PC-3 (cell line): ENCODE data around the gene TRMT10B. TPM values are rescaled to one million over a fixed set of nuclear protein-coding genes. Genes with fewer than 3 reads are reported as not detected.

Source experiments
- ATAC-seq: fragments of 200-7000 bp; cut with Tn5 transposase; 2 replicates; pipeline ENCODE4 v1.9.1; 2020; ENCODE audit warnings: mild to moderate bottlenecking, moderate library complexity
- BruUV-seq: library from RNA; stranded (reverse); fragments of 400-500 nt; replicated peaks from 2 replicates; lab custom pipeline; 2021; lab: Mats Ljungman, UMichigan
- CTCF ChIA-PET: fragments of 300-600 bp; sonication (Branson Sonifier 250); formaldehyde crosslinking; loops from one replicate; lab custom pipeline; 2022; ENCODE audit warnings: antibody characterized with exemption; lab: Charles Lee
- POLR2A ChIA-PET: fragments of 300-600 bp; sonication (Branson Sonifier 250); formaldehyde crosslinking; loops from one replicate; lab custom pipeline; 2022; ENCODE audit warnings: antibody characterized with exemption; ENCODE audit not compliant: unreplicated experiment; lab: Charles Lee
- DNase-seq: peaks from one replicate; pipeline ENCODE4 v3.0.0-alpha.2; 2015
- H2AFZ ChIP-seq: fragments of 300-600 bp; sonication (generic); 2 replicates; pipeline ENCODE4 v1.6.0; 2016; ENCODE audit warnings: antibody characterized with exemption, low read length
- H3F3A ChIP-seq: fragments of 300-600 bp; sonication (generic); one replicate; pipeline ENCODE4 v1.6.0; 2017; ENCODE audit warnings: antibody characterized with exemption, low read length, control low read depth, mild to moderate bottlenecking; ENCODE audit not compliant: unreplicated experiment
- H3K27ac ChIP-seq: fragments of 300-600 bp; sonication (generic); 2 replicates; pipeline ENCODE4 v1.5.1; 2016; ENCODE audit warnings: mild to moderate bottlenecking, low read length
- H3K27me3 ChIP-seq: fragments of 300-600 bp; sonication (generic); 2 replicates; pipeline ENCODE4 v1.6.1; 2016; ENCODE audit warnings: low read length, mixed read lengths
- H3K36me3 ChIP-seq: fragments of 300-600 bp; sonication (generic); 2 replicates; pipeline ENCODE4 v1.6.1; 2016; ENCODE audit warnings: low read depth, mixed run types, low read length, mixed read lengths
- H3K4me1 ChIP-seq: fragments of 300-600 bp; sonication (generic); 2 replicates; pipeline ENCODE4 v1.5.1; 2016; ENCODE audit warnings: low read length; ENCODE audit not compliant: insufficient read depth
- H3K4me2 ChIP-seq: fragments of 300-600 bp; sonication (generic); 2 replicates; pipeline ENCODE4 v1.6.0; 2016; ENCODE audit warnings: low read length
- H3K4me3 ChIP-seq: fragments of 300-600 bp; sonication (generic); 2 replicates; pipeline ENCODE4 v1.5.1; 2016; ENCODE audit warnings: mild to moderate bottlenecking, low read length, mixed read lengths
- H3K79me2 ChIP-seq: fragments of 300-600 bp; sonication (generic); 2 replicates; pipeline ENCODE4 v1.6.1; 2017; ENCODE audit warnings: low read length, mixed read lengths
- H3K9ac ChIP-seq: fragments of 300-600 bp; sonication (generic); 2 replicates; pipeline ENCODE4 v1.6.0; 2016; ENCODE audit warnings: mild to moderate bottlenecking, low read length
- H3K9me2 ChIP-seq: fragments of 300-600 bp; sonication (generic); replicated peaks from 2 replicates; pipeline ENCODE4 v1.6.1; 2016; ENCODE audit warnings: mixed run types, low read length, mixed read lengths
- H3K9me3 ChIP-seq: fragments of 300-600 bp; sonication (generic); 2 replicates; pipeline ENCODE4 v1.6.1; 2016; ENCODE audit warnings: low read length, mixed read lengths
- H4K20me1 ChIP-seq: fragments of 300-600 bp; sonication (generic); 2 replicates; pipeline ENCODE4 v1.6.1; 2016; ENCODE audit warnings: low read length, mixed read lengths
- CTCF ChIP-seq: fragments of 300-600 bp; sonication (generic); conservative IDR thresholded peaks from 2 replicates; pipeline ENCODE4 v1.5.1; 2017; ENCODE audit warnings: antibody characterized with exemption, low read depth, mild to moderate bottlenecking, low read length
- EZH2 ChIP-seq: fragments of 300-600 bp; sonication (generic); IDR thresholded peaks from one replicate; pipeline ENCODE4 v1.6.1; 2017; ENCODE audit warnings: antibody characterized with exemption, mild to moderate bottlenecking, low read length; ENCODE audit not compliant: unreplicated experiment
- EZH2phosphoT487 ChIP-seq: fragments of 300-600 bp; sonication (generic); IDR thresholded peaks from 2 replicates; pipeline ENCODE4 v1.6.1; 2018; ENCODE audit warnings: mild to moderate bottlenecking, antibody characterized with exemption, low read length, borderline replicate concordance
- intact Hi-C: fragments of 100-400 bp; cut with micrococcal nuclease; formaldehyde crosslinking; loops from 2 replicates; pipeline ENCODE4 v1.9.0; 2023
- total RNA-seq: library from RNA; depleted of rRNA; stranded (reverse); fragments of >200 nt; gene quantifications from 2 replicates; pipeline ENCODE4 v1.2.3, GENCODE V29; 2014

Gene TRMT10B
- total RNA-seq, 1 experiment from 2014 or later: 1.1 TPM

GRCh38 chr9:37715260-37715659 lies 38.3 kb upstream of the TRMT10B start:
- ChIA-PET POLR2A (no interaction called here), CTCF (no interaction called here)
- BruUV-seq: no TSS peak
- Histone ChIP-seq H3K4me1 (no peaks in the 10 kb centered on the region), H3K36me3 (no peaks in the 10 kb centered on the region), H3K9ac (no peak overlapping the region), H2AFZ (no peak overlapping the region), H3F3A (no peaks in the 10 kb centered on the region), H3K79me2 (no peaks in the 10 kb centered on the region), H3K4me2 (no peak overlapping the region), H4K20me1 (no peaks in the 10 kb centered on the region), H3K9me3 (no peaks in the 10 kb centered on the region), H3K4me3 (no peak overlapping the region), H3K27ac (no peak overlapping the region), H3K9me2 (no peaks in the 10 kb centered on the region), H3K27me3 (no peaks in the 10 kb centered on the region; the same call in 1 of the 2 replicates)
- no peak for ATAC-seq
- DNase-seq: no peak
- TF ChIP-seq EZH2phosphoT487 (no peak), CTCF (no peak), EZH2 (no peak)
- intact Hi-C loops: no loop called here

- no peak for TF ChIP-seq CTCF
- TF ChIP-seq EZH2: no peak
- TF ChIP-seq EZH2phosphoT487: no peak
- no peak overlapping the region for H3K9ac ChIP-seq
- no peaks in the 10 kb centered on the region for H3K27me3 ChIP-seq
- H3K9me3 ChIP-seq: no peaks in the 10 kb centered on the region
- CTCF ChIA-PET: no interaction called here
- H3K9me2 ChIP-seq: no peaks in the 10 kb centered on the region
- no peaks in the 10 kb centered on the region for H3K36me3 ChIP-seq
- BruUV-seq: no TSS peak
- H4K20me1 ChIP-seq: no peaks in the 10 kb centered on the region
- H3K4me3 ChIP-seq: no peak overlapping the region
- H3K4me1 ChIP-seq: no peaks in the 10 kb centered on the region
- no peak for ATAC-seq
- intact Hi-C loops: no loop called here
- DNase-seq: no peak
- POLR2A ChIA-PET: no interaction called here
- no peaks in the 10 kb centered on the region for H3K79me2 ChIP-seq
- no peak overlapping the region for H2AFZ ChIP-seq
- H3K4me2 ChIP-seq: no peak overlapping the region
- no peaks in the 10 kb centered on the region for H3F3A ChIP-seq
- H3K27ac ChIP-seq: no peak overlapping the region
Observed at GRCh38 chr9:37715991-37716505, 37.6 kb upstream of the TRMT10B start.

GRCh38 chr9:37719526-37719925 lies 34.1 kb upstream of the TRMT10B start:
- Histone ChIP-seq H3K27ac (no peak overlapping the region), H3K9me2 (no peaks in the 10 kb centered on the region), H3K4me1 (no peaks in the 10 kb centered on the region), H3K4me2 (no peak overlapping the region), H3K4me3 (no peak overlapping the region), H3K9ac (no peak overlapping the region), H3K79me2 (no peaks in the 10 kb centered on the region), H4K20me1 (no peaks in the 10 kb centered on the region), H3K27me3 (no peaks in the 10 kb centered on the region), H3K36me3 (no peaks in the 10 kb centered on the region), H2AFZ (no peak overlapping the region), H3K9me3 (no peaks in the 10 kb centered on the region), H3F3A (no peaks in the 10 kb centered on the region)
- TF ChIP-seq EZH2 (no peak), EZH2phosphoT487 (no peak), CTCF (no peak)
- DNase-seq (no peak), ATAC-seq (no peak)
- CTCF ChIA-PET: no interaction called here
- intact Hi-C loops: no loop called here
- BruUV-seq: no TSS peak
- POLR2A ChIA-PET: no interaction called here
